GM21723 (cell line): Measurements from ENCODE around the gene KCNJ15.

Source experiments
- ATAC-seq: cut with Tn5 transposase; IDR thresholded peaks from one replicate; pipeline ENCODE4 v1.9.1; 2021; ENCODE audit warnings: mild to moderate bottlenecking, moderate library complexity; ENCODE audit not compliant: unreplicated experiment

KCNJ15 gene

DNA sequence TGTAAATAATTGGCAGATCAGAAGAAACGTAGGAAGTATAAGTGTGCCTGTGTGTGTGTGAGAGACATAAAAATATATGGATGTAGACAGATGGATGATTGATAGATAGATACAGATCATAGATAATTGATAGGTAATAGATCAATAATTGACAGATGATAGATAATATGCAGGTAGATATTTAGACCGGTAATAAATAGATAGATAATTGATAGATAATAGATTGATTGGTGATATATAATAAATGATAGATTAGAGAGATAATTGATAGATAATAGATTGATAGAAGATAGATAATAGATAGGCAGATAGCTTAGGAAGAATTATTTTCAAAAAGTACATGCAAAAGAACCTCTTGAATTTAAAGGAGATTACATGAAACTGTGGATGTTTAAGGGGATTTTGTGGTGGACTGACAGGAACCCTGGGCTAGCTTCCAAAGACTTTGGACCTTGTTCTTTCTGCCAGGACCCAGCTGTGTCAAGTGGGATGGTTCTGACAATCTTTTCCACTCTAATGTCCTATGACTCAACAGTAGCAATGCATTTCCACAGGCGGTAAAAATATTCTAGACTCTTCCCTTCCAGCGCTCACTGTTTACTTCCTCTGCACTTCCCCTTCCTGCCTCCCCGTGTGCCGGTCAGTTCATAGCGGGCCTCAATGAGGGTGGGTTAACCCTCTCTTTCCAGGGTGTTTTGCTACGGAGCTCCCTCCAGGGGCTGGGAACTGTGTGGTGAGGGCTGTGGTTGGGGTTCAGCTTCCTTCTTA lies 39.4 kb downstream of the KCNJ15 start:
- ATAC-seq, result no peak

- no peak for ATAC-seq
Observed at GRCh38 chr21:38297194-38297631, 40.4 kb downstream of the KCNJ15 start.

GRCh38 chr21:38297871-38298270 lies 41.1 kb downstream of the KCNJ15 start:
- no peak for ATAC-seq

DNA sequence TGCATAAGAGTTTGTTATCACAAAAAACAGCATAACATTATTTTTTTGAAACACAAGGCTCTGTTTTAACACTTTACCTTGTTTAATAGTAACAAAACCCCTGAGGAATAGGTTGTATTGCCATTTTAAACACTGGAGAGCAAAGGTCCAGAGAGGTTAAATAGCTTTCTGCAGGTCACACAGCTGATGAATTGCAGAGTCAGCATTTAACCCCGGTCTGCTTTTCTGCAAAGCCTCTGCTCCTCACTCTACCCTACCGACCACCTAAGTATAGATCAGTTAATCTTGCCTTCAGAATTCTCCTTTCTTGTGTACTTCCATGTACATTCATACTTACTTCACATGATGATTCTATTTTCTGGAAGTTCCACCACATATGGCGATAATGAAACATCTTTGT lies 42.0 kb downstream of the KCNJ15 start:
- ATAC-seq, result no peak

- no peak for ATAC-seq
Observed at GRCh38 chr21:38299671-38300070, 42.9 kb downstream of the KCNJ15 start.

DNA sequence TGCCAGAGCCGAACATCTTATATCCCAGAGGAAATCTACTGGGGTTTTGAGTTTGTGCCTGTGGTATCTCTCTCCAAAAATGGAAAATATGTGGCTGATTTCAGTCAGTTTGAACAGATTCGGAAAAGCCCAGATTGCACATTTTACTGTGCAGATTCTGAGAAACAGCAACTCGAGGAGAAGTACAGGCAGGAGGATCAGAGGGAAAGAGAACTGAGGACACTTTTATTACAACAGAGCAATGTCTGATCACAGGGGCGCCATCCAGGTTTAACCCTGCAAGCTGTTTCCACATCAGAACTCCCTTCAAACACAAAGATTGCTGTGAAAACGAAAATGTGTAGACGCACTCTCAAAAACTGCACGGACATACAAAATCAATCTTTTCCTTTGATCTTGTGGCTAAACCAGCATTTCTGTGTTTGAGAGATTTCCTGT lies 43.4 kb downstream of the KCNJ15 start:
- no peak for ATAC-seq

GRCh38 chr21:38301321-38302214 lies 44.8 kb downstream of the KCNJ15 start:
- ATAC-seq, result no peak

- no peak for ATAC-seq
Observed at GRCh38 chr21:38303300-38303699, 46.5 kb downstream of the KCNJ15 start.

DNA sequence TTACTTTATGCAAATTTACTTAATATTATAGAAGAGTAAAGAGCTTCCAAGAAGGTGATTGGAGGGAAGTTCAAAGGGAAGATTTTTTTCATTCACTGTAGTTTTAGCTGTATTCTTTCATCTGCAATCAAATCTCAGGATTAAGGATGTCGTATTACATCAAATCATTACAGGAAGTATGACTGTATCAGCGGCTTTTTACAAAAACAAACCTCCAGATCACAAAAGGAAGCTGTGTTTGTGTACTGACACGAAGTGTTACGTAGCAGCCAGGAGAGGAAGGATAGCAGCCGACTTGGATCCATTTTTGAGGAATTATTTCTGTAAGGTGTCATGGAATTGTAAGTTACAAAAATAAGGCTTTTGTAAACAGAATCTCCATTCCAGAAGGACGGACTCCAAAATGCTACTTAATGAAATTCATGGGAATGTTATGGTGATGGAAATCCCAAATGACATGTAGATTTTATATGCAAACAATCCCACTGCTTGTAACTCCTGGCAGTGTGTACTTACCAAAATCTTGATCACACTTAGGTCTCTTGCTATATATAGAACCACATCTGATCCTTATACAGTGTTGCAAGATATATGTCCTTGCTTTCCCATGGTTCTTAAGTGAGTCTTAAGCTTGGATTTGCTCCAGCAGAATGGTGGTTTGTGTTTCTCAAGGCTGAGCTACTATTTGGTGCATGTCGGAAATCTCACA lies 49.8 kb downstream of the KCNJ15 start:
- ATAC-seq, result no peak

GRCh38 chr21:38307771-38308531 lies 51.2 kb downstream of the KCNJ15 start:
- no peak for ATAC-seq

DNA sequence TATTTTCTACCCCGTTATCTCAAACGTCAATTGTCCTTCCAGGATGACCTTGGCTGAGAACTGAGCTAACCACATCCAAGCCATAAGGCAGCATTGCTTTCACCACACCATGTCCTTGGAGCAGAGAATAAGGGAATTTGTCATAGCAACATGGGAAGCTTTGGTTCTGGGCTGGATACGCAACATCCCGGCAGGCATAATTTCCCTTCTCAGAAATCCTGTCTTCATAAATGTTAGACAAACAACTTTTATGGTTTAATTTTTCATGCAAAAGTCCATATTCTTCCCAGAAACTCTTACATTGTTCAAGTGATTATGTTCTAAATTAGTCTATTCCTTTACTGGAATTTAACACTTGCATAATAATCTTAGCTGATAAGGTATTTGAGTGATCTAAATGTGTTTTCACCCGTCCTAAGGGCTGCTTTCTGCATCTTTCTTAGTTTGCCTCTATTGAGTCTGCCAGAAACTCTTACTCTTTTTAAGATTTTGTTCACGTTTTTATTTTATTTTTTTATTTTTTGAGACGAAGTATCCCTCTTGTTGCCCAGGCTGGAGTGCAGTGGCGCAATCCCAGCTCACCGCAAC lies 51.8 kb downstream of the KCNJ15 start:
- no peak for ATAC-seq

DNA sequence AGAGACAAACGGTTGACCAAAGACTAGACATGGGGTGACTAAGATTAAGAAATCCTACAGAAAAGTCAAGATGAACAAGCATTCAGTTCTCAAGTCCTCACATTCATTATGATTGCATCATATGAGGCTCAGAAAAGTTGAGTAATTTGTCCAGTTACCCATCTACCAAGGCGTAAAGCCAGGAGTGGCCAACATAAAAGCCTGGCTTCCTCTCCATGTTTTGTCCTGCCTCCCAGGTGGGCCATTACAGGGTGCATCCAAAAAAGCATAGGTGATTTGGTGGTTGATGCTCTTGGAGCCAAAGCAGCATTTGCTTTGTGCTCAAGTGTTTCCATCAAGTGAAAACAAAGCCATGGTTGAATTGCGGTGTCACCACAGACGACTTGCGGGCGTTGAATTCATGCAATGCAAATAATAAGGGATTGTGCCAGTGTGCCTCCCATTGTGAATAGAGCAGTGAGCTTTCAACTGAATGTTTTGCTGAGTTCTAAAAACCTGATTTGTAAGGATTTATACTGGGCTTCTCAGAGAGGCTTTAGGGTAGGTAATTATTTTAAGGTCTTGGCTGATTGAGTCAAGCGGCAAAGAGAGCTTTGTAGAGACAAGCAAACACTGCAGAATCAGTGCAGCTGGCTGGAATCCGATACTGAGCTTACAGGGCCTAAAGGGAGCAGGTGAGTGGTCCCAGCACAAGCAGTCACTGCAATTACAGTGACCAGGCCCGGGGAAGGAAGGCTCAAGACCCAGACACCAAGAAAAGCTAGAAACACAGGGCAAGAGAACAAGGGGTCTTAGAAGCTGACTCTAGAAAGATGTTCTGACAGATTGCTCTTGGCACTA lies 54.1 kb downstream of the KCNJ15 start:
- no peak for ATAC-seq

DNA sequence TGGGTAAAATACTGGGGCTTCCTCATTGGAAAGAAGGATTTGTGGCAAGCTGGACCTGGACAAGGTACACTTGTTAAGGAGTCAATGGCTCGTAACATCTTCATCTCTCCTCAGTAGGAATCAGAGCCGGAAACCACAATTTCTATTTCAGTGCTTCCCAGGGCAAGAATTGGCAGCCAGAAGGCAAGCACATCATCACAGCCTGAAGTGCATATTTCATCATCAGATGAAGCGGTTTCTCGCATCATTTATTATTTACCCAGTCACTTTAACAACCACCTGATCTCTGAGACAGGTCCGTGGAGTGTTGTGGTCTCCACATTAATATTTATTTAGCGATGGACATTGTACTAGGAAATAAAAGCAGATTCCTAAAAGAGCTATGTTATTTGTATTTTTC lies 55.0 kb downstream of the KCNJ15 start:
- ATAC-seq, result no peak

DNA sequence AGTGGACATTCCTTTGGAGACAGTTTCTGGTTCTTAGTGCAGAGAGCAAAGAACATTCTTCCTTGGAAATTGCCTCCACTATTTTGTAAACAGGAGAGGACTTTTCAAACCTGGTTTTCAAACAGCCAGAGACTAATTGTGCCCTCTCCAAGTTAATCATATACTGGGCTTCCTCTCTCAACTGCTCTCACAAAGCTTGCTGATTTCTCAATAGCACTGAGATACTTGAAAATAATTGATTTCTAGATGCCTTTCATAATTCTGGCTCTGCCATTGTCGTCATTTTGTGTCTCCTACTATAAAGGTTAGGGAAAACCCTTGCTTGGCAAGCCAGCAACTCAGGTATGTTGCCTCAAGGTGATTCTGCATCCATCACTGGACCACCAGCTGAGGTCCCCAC lies 56.0 kb downstream of the KCNJ15 start:
- ATAC-seq, result no peak

GRCh38 chr21:38314558-38314957 lies 57.8 kb downstream of the KCNJ15 start:
- no peak for ATAC-seq

DNA sequence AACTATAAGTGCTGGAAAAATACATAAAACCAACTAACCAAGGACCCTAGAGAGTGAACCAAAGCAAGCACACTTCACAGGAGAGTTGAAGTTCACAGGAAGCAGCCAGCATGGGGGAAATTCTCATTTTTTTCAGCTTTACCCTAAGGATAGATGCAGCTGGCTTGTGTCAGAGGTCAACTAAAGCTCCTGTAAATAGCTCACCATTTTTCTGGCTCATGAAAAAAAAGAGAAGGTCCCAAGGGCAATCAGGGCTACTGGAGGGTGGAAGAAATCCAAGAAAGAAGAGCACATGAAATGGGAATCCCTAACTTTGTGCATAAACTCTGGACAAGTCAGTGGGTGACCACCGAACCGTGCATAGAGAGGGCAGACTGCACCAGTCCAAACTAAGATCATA lies 58.3 kb downstream of the KCNJ15 start:
- no peak for ATAC-seq

GRCh38 chr21:38319781-38320180 lies 63.0 kb downstream of the KCNJ15 start:
- ATAC-seq, result no peak

DNA sequence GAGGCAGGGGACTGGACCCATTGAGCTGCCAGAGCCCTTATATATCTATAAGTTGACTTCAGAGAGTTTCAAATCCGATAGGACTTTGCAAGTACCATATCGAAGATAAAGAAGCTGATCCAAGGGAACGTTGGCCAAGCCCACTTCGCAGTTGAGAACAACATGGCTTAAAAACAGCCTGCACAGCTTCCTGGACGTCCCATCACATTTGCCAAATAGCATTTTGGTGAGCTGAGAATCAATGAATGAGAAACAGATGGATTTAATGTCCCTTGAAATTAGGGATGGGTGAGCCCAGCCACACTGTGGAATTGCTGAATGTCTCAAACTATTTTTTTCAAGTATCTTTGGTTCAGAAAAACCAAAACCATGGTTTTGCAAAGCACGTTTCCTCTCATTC lies 64.8 kb downstream of the KCNJ15 start:
- ATAC-seq, result no peak

- no peak for ATAC-seq
Observed at GRCh38 chr21:38322311-38322950, 65.6 kb downstream of the KCNJ15 start.
